GM12878 (cell line): ENCODE data around the gene PLXNB3. TPM values are rescaled to one million over a fixed set of nuclear protein-coding genes. Genes with fewer than 3 reads are reported as not detected.

Experiments
- ATAC-seq: fragments of 200-7000 bp; cut with Tn5 transposase; 3 replicates; pipeline ENCODE4 v1.9.1; 2020; ENCODE audit warnings: mild to moderate bottlenecking, moderate library complexity
- BruUV-seq: library from RNA; stranded (reverse); fragments of 400-500 nt; replicated peaks from 2 replicates; lab custom pipeline; 2021; lab: Mats Ljungman, UMichigan
- CTCF ChIA-PET: fragments of 300-600 bp; sonication (Branson Sonifier 250); formaldehyde crosslinking; extraction: SDS; loops from one replicate; lab custom pipeline; 2021; ENCODE audit warnings: inconsistent platforms; lab: Yijun Ruan, JAX
- POLR2A ChIA-PET: fragments of 350-600 bp; formaldehyde crosslinking; extraction: SDS; loops from one replicate; lab custom pipeline; 2021; ENCODE audit warnings: inconsistent platforms; lab: Charles Lee
- RAD21 ChIA-PET: fragments of 300-600 bp; sonication (Branson Sonifier 250); formaldehyde crosslinking; loops from one replicate; lab custom pipeline; 2023; ENCODE audit warnings: antibody characterized with exemption; ENCODE audit not compliant: unreplicated experiment; lab: Charles Lee
- SMC1A ChIA-PET: fragments of 300-600 bp; sonication (Branson Sonifier 250); formaldehyde crosslinking; loops from one replicate; lab custom pipeline; 2023; ENCODE audit not compliant: unreplicated experiment, uncharacterized antibody; lab: Charles Lee
- DNase-seq: peaks from one replicate; pipeline ENCODE4 v3.0.0-alpha.2; 2011; ENCODE audit warnings: low read depth, low spot score
- FAIRE-seq: peaks from 3 replicates; lab custom pipeline; 2011; peaks lifted over from hg19 to GRCh38; lab: Jason Lieb, UNC
- H2AFZ ChIP-seq: 2 replicates; pipeline ENCODE4 v1.6.0; 2011; ENCODE audit warnings: low read depth, low read length, control low read depth; ENCODE audit not compliant: control insufficient read depth
- H3K27ac ChIP-seq: 2 replicates; pipeline ENCODE4 v1.5.1; 2011; ENCODE audit warnings: control low read depth; ENCODE audit not compliant: control insufficient read depth, insufficient read depth
- H3K27me3 ChIP-seq, 2 experiments: replicated peaks in 1 of 2; 2 replicates each; pipeline versions ENCODE4 v1.6.0 to v1.6.1; 2011; ENCODE audit warnings: low read length in 1 of 2; ENCODE audit not compliant: control insufficient read depth in 2 of 2, insufficient read depth in 2 of 2
- H3K36me3 ChIP-seq, 2 experiments: 2 replicates each; pipeline ENCODE4 v1.5.1; 2011; ENCODE audit warnings: low read length in 1 of 2; ENCODE audit not compliant: control insufficient read depth in 2 of 2, insufficient read depth in 2 of 2
- H3K4me1 ChIP-seq: 2 replicates; pipeline ENCODE4 v1.6.1; 2011; ENCODE audit warnings: mild to moderate bottlenecking, low read length, moderate library complexity, mixed read lengths; ENCODE audit not compliant: control insufficient read depth, insufficient read depth
- H3K4me2 ChIP-seq: 2 replicates; pipeline ENCODE4 v1.6.0; 2011; ENCODE audit warnings: control low read depth; ENCODE audit not compliant: control insufficient read depth, insufficient read depth
- H3K4me3 ChIP-seq: fragments of 200-600 bp; sonication (generic); 2 replicates; pipeline ENCODE4 v1.5.1; 2016
- H3K79me2 ChIP-seq: 2 replicates; pipeline ENCODE4 v1.6.0; 2011; ENCODE audit warnings: low read length; ENCODE audit not compliant: control insufficient read depth, insufficient read depth
- H3K9ac ChIP-seq: 2 replicates; pipeline ENCODE4 v1.8.0; 2011; ENCODE audit warnings: low read length, control low read depth, mixed read lengths; ENCODE audit not compliant: control insufficient read depth, insufficient read depth
- H3K9me3 ChIP-seq: replicated peaks from 3 replicates; pipeline ENCODE4 v1.5.1; 2011; ENCODE audit warnings: mild to moderate bottlenecking, low read length; ENCODE audit not compliant: control insufficient read depth, insufficient read depth
- H4K20me1 ChIP-seq: 2 replicates; pipeline ENCODE4 v1.6.0; 2011; ENCODE audit not compliant: control insufficient read depth, insufficient read depth
- BRCA1 ChIP-seq: IDR thresholded peaks from 2 replicates; pipeline ENCODE4 v1.6.1; 2011; ENCODE audit warnings: low read depth, low read length, improper control_type of control experiment
- CHD1 ChIP-seq: IDR thresholded peaks from 2 replicates; pipeline ENCODE4 v1.6.1; 2012; ENCODE audit warnings: low read depth, low read length, improper control_type of control experiment
- E4F1 ChIP-seq: fragments of 450-650 bp; IDR thresholded peaks from 2 replicates; pipeline ENCODE4 v1.6.1; 2018; ENCODE audit warnings: borderline replicate concordance, mild to moderate bottlenecking; ENCODE audit not compliant: partially characterized antibody
- HDAC2 ChIP-seq: fragments of 200-600 bp; sonication (generic); IDR thresholded peaks from 2 replicates; pipeline ENCODE4 v1.6.1; 2017
- IKZF2 ChIP-seq, 2 experiments: fragments of 450-650 bp; IDR thresholded peaks; 2 replicates each; pipeline ENCODE4 v1.6.1; 2017; ENCODE audit warnings: mild to moderate bottlenecking in 2 of 2, moderate library complexity in 2 of 2
- IRF3 ChIP-seq: fragments of 450-650 bp; IDR thresholded peaks from 2 replicates; pipeline ENCODE4 v1.6.1; 2014; ENCODE audit warnings: mild to moderate bottlenecking
- MYC ChIP-seq: IDR thresholded peaks from 2 replicates; pipeline ENCODE4 v1.6.1; 2011; ENCODE audit warnings: mild to moderate bottlenecking, low read length, moderate library complexity, inconsistent platforms; ENCODE audit not compliant: insufficient read depth, insufficient replicate concordance, insufficient read length, severe bottlenecking
- NFXL1 ChIP-seq: fragments of 450-650 bp; IDR thresholded peaks from 2 replicates; pipeline ENCODE4 v1.6.1; 2017; ENCODE audit warnings: antibody characterized with exemption, mild to moderate bottlenecking, borderline replicate concordance
- NFYA ChIP-seq: IDR thresholded peaks from 2 replicates; pipeline ENCODE4 v1.6.1; 2011; ENCODE audit warnings: low read depth, mild to moderate bottlenecking, low read length, improper control_type of control experiment, borderline replicate concordance
- NFYB ChIP-seq: IDR thresholded peaks from 2 replicates; pipeline ENCODE4 v1.6.1; 2011; ENCODE audit warnings: low read depth, mild to moderate bottlenecking, low read length, improper control_type of control experiment, moderate library complexity; ENCODE audit not compliant: insufficient read depth
- PAX8 ChIP-seq: fragments of 450-650 bp; IDR thresholded peaks from 2 replicates; pipeline ENCODE4 v1.6.1; 2017; ENCODE audit warnings: mild to moderate bottlenecking, moderate library complexity
- SMC3 ChIP-seq: IDR thresholded peaks from 2 replicates; pipeline ENCODE4 v1.6.1; 2011; ENCODE audit warnings: low read length, improper control_type of control experiment, borderline replicate concordance
- YBX1 ChIP-seq: fragments of 450-650 bp; IDR thresholded peaks from 2 replicates; pipeline ENCODE4 v1.6.1; 2016; ENCODE audit warnings: antibody characterized with exemption
- WGBS: methylation state at CpG from one replicate; pipeline ENCODE4 v1.1.6; 2016; ENCODE audit warnings: low lambda C conversion rate; ENCODE audit not compliant: insufficient replicate concordance, insufficient coverage; ENCODE audit errors: missing lambda C conversion rate; 5-methylcytosine and 5-hydroxymethylcytosine counted together
- in situ Hi-C: fragments of 300-500 bp; cut with MboI; formaldehyde crosslinking; loops from 9 replicates; pipeline ENCODE4 v1.14.3; 2018; ENCODE audit warnings: mixed read lengths
- intact Hi-C: fragments of 100-400 bp; cut with micrococcal nuclease; formaldehyde crosslinking; loops from one replicate; pipeline ENCODE4 v1.14.2; 2022; ENCODE audit not compliant: unreplicated experiment
- polyA plus RNA-seq, 11 experiments: library from polyadenylated mRNA; depleted of rRNA in 4 of 11; unstranded in 6 of 11; stranded (reverse) in 5 of 11; fragments of >200 nt; fragmentation: Nextera tagmentation in 4 of 11; fragmentation: Illumina TruSeq in 1 of 11; extraction: Ambion mirVana in 4 of 11; extraction: Trizol in 1 of 11; gene quantifications; 1 replicate in 1 of 11; 2 replicates in 10 of 11; pipeline versions ENCODE4 v1.2.1 to v1.2.3, GENCODE V29; 2011 to 2016; ENCODE audit warnings: inconsistent platforms in 2 of 11, missing spikeins in 2 of 11, low read depth in 1 of 11
- total RNA-seq, 4 experiments: library from RNA; depleted of rRNA in 3 of 4; stranded (reverse); fragments of >200 nt in 3 of 4; fragmentation: Illumina TruSeq in 1 of 4; extraction: Trizol in 1 of 4; gene quantifications; 2 replicates each; pipeline versions ENCODE4 v1.2.1 to v1.2.3, GENCODE V29; 2013 to 2021

Gene PLXNB3
- total and polyA plus RNA-seq, 10 of the 15 experiments (the other 5 are each of a cell fraction or from before 2014, with no cell fraction given): 0.06 to 0.68 (median 0.19) TPM; not detected in 4

GRCh38 chrX:153736871-153737441 is 27.1 kb upstream of the PLXNB3 start:
- Histone ChIP-seq H2AFZ (no peak overlapping the region), H3K27ac (no peak overlapping the region), H3K9me3 (peaks cover under 1% of the 10 kb centered on the region; the same call in 1 of the 3 replicates), H3K9ac (no peak overlapping the region), H3K4me2 (no peak overlapping the region), H3K36me3 (no peaks in the 10 kb centered on the region), H3K27me3 (no peaks in the 10 kb centered on the region), H3K4me1 (no peaks in the 10 kb centered on the region), H3K79me2 (no peaks in the 10 kb centered on the region), H4K20me1 (no peaks in the 10 kb centered on the region), H3K4me3 (no peak overlapping the region)
- intact Hi-C loops: no loop called here
- in situ Hi-C loops: loop anchor here (10.0 kb wide), 2 partner anchors 48 to 62 kb away; partner anchors contain the start of genes PNCK and SRPK3
- FAIRE-seq (no peak), ATAC-seq (no peak), DNase-seq (no peak)
- RAD21 ChIA-PET: no interaction called here
- SMC1A ChIA-PET: no interaction called here
- no TSS peak for BruUV-seq
- TF ChIP-seq CHD1: no peak
- no peak for TF ChIP-seq IKZF2 (IDR thresholded peaks at IDR 0.05)
- TF ChIP-seq NFXL1: no peak
- TF ChIP-seq MYC: no peak
- TF ChIP-seq PAX8: no peak
- no peak for TF ChIP-seq NFYB
- no peak for TF ChIP-seq BRCA1
- no peak for TF ChIP-seq YBX1
- TF ChIP-seq SMC3: no peak
- no peak for TF ChIP-seq NFYA
- no peak for TF ChIP-seq HDAC2
- TF ChIP-seq IRF3: no peak
- no peak for TF ChIP-seq E4F1
- POLR2A ChIA-PET: no interaction called here
- CTCF ChIA-PET: interaction anchor here (1.0 kb wide), 1 partner anchor 10 kb away, joined by 5 read pairs; no protein-coding TSS in a partner anchor
- WGBS: 56% methylated on average over 14 of the region's 15 CpGs
